HepG2 (cell line): ENCODE measurements around the gene AAMP. TPM values are rescaled to one million over a fixed set of nuclear protein-coding genes. Genes with fewer than 3 reads are reported as not detected.

Source experiments
- BRF2 ChIP-seq: sonication (generic); formaldehyde crosslinking; IDR thresholded peaks from 2 replicates; pipeline ENCODE4 v1.8.1; 2022; ENCODE audit warnings: mild to moderate bottlenecking, missing genetic modification reagents
- CBX2 ChIP-seq, 2 experiments: fragments of 200-600 bp in 1 of 2; sonication (generic); formaldehyde crosslinking in 1 of 2; IDR thresholded peaks; 2 replicates each; pipeline versions ENCODE4 v1.7.0 to v1.8.1; 2018 to 2022; ENCODE audit warnings: low read depth in 2 of 2, low read length in 1 of 2, mild to moderate bottlenecking in 1 of 2, missing genetic modification reagents in 1 of 2
- CREBL2 ChIP-seq: sonication (generic); formaldehyde crosslinking; IDR thresholded peaks from 2 replicates; pipeline ENCODE4 v1.8.1; 2023; ENCODE audit warnings: missing genetic modification reagents, mild to moderate bottlenecking, borderline replicate concordance
- ELF1 ChIP-seq: sonication (generic); formaldehyde crosslinking; IDR thresholded peaks from 2 replicates; pipeline ENCODE4 v1.4.0; 2020; ENCODE audit warnings: missing genetic modification reagents
- FUBP1 ChIP-seq: sonication (generic); formaldehyde crosslinking; IDR thresholded peaks from 2 replicates; pipeline ENCODE4 v1.5.1; 2020; ENCODE audit warnings: missing genetic modification reagents, mild to moderate bottlenecking, borderline replicate concordance
- HOMEZ ChIP-seq: IDR thresholded peaks from 2 replicates; pipeline ENCODE4 v1.6.1; 2016; ENCODE audit warnings: low read depth
- JARID2 ChIP-seq: sonication (generic); formaldehyde crosslinking; IDR thresholded peaks from 2 replicates; pipeline ENCODE4 v1.8.1; 2023; ENCODE audit warnings: missing genetic modification reagents, inconsistent platforms; ENCODE audit not compliant: insufficient replicate concordance
- KLF16 ChIP-seq, 2 experiments: sonication (generic) in 1 of 2; formaldehyde crosslinking in 1 of 2; IDR thresholded peaks; 2 replicates each; pipeline versions ENCODE4 v1.6.1 to v1.8.0; 2016 to 2023; ENCODE audit warnings: missing genetic modification reagents in 2 of 2, missing compliant biosample characterization in 1 of 2
- NCOR1 ChIP-seq: fragments of 200-600 bp; sonication (generic); IDR thresholded peaks from 2 replicates; pipeline ENCODE4 v1.7.0; 2017; ENCODE audit warnings: antibody characterized with exemption, low read length, borderline replicate concordance
- NKX3-1 ChIP-seq: sonication (generic); formaldehyde crosslinking; IDR thresholded peaks from 2 replicates; pipeline ENCODE4 v1.5.0; 2020; ENCODE audit warnings: missing genetic modification reagents
- NR0B2 ChIP-seq: sonication (generic); formaldehyde crosslinking; IDR thresholded peaks from 2 replicates; pipeline ENCODE4 v1.4.0; 2020; ENCODE audit warnings: mild to moderate bottlenecking, missing genetic modification reagents
- PAX8 ChIP-seq: sonication (generic); formaldehyde crosslinking; IDR thresholded peaks from 2 replicates; pipeline ENCODE4 v1.8.0; 2022; ENCODE audit warnings: mild to moderate bottlenecking, missing genetic modification reagents, borderline replicate concordance
- POLR2AphosphoS2 ChIP-seq: IDR thresholded peaks from 2 replicates; pipeline ENCODE4 v1.6.1; 2011; ENCODE audit warnings: low read depth, low read length, improper control_type of control experiment
- RBM22 ChIP-seq: fragments of 200-400 bp; formaldehyde crosslinking; optimal IDR thresholded peaks from 2 replicates; pipeline ENCODE3; 2017; ENCODE audit warnings: mild to moderate bottlenecking, low read length, moderate library complexity
- SNAPC2 ChIP-seq: sonication (generic); formaldehyde crosslinking; IDR thresholded peaks from 2 replicates; pipeline ENCODE4 v1.8.1; 2022; ENCODE audit warnings: mild to moderate bottlenecking, missing genetic modification reagents
- THAP8 ChIP-seq: sonication (generic); formaldehyde crosslinking; IDR thresholded peaks from 2 replicates; pipeline ENCODE4 v1.5.1; 2020; ENCODE audit warnings: missing genetic modification reagents, mild to moderate bottlenecking, borderline replicate concordance
- ZFP90 ChIP-seq: sonication (generic); formaldehyde crosslinking; IDR thresholded peaks from 2 replicates; pipeline ENCODE4 v1.8.0; 2022; ENCODE audit warnings: missing genetic modification reagents, mild to moderate bottlenecking, inconsistent platforms, borderline replicate concordance
- ZKSCAN5 ChIP-seq: sonication (generic); formaldehyde crosslinking; IDR thresholded peaks from 2 replicates; pipeline ENCODE4 v1.5.1; 2020; ENCODE audit warnings: mild to moderate bottlenecking, missing genetic modification reagents
- ZNF256 ChIP-seq: sonication (generic); formaldehyde crosslinking; conservative IDR thresholded peaks from 2 replicates; pipeline ENCODE4 v1.4.0; 2020; ENCODE audit warnings: missing genetic modification reagents
- ZNF678 ChIP-seq: sonication (generic); formaldehyde crosslinking; IDR thresholded peaks from 2 replicates; pipeline ENCODE4 v1.4.0; 2020; ENCODE audit warnings: mild to moderate bottlenecking, missing genetic modification reagents
- ZNF841 ChIP-seq: sonication (generic); formaldehyde crosslinking; IDR thresholded peaks from 2 replicates; pipeline ENCODE4 v1.8.1; 2023; ENCODE audit warnings: missing genetic modification reagents, borderline replicate concordance
- polyA plus RNA-seq, 8 experiments: library from polyadenylated mRNA; depleted of rRNA in 3 of 8; stranded (reverse) in 7 of 8; unstranded in 1 of 8; fragments of >200 nt; fragmentation: Illumina TruSeq in 4 of 8; extraction: Trizol in 4 of 8; gene quantifications; 2 replicates each; pipeline versions ENCODE4 v1.2.1 to v1.2.3, GENCODE V29; 2011 to 2016; ENCODE audit warnings: low read depth in 4 of 8, missing spikeins in 1 of 8, mixed read lengths in 1 of 8; ENCODE audit not compliant: insufficient read depth in 1 of 8
- total RNA-seq, 5 experiments: library from RNA; depleted of rRNA; stranded (reverse); fragments of >200 nt; fragmentation: Illumina TruSeq; extraction: Trizol; gene quantifications; 2 replicates each; pipeline ENCODE4 v1.2.3, GENCODE V29; 2016; ENCODE audit warnings: low read depth in 1 of 5

Gene AAMP
- total and polyA plus RNA-seq, 2 of the 13 experiments (the other 11 are each of a cell fraction or from before 2014, with no cell fraction given) = 110 to 186 TPM

- TF ChIP-seq BRF2 (no peak), KLF16 (CRISPR knock-in tag; IDR thresholded peaks at IDR 0.05) (peak in 1 of 2 experiments; percentile 90; a peak in 2 of 4 replicates), ZFP90 (CRISPR knock-in tag) (peak; percentile 86; the same call in 1 of the 2 replicates), POLR2AphosphoS2 (no peak), ELF1 (CRISPR knock-in tag) (peak; percentile 96), SNAPC2 (no peak), CBX2 (IDR thresholded peaks at IDR 0.05; ENCODE audit: low read depth, low read length) (no peak), CBX2 (CRISPR knock-in tag; IDR thresholded peaks at IDR 0.05; ENCODE audit: low read depth) (no peak), RBM22 (no peak), NKX3-1 (CRISPR knock-in tag) (0 out of 2 replicates have a peak, but pooled peaks have one; percentile 28), CREBL2 (CRISPR knock-in tag) (0 out of 2 replicates have a peak, but pooled peaks have one; percentile 23), NR0B2 (CRISPR knock-in tag) (peak; percentile 84), FUBP1 (CRISPR knock-in tag) (no peak), THAP8 (CRISPR knock-in tag) (peak; percentile 90; the same call in 1 of the 2 replicates), HOMEZ (CRISPR knock-in tag) (0 out of 2 replicates have a peak, but pooled peaks have one; percentile 69), ZKSCAN5 (CRISPR knock-in tag) (no peak), ZNF678 (CRISPR knock-in tag) (0 out of 2 replicates have a peak, but pooled peaks have one; percentile 62), ZNF841 (CRISPR knock-in tag) (no peak), JARID2 (CRISPR knock-in tag) (no peak), PAX8 (CRISPR knock-in tag) (no peak; the same call in 1 of the 2 replicates), ZNF256 (CRISPR knock-in tag) (peak; percentile 34; the same call in 1 of the 2 replicates), NCOR1 (no peak; the same call in 1 of the 2 replicates)
Measured at GRCh38 chr2:218216674-218217359, 53.1 kb downstream of the AAMP start, which contains the start of gene ARPC2 (continued).
